GM21717 (cell line): ENCODE data around the gene RNF5.

Source experiments
- ATAC-seq: cut with Tn5 transposase; IDR thresholded peaks from one replicate; pipeline ENCODE4 v1.9.1; 2021; ENCODE audit warnings: mild to moderate bottlenecking, moderate library complexity; ENCODE audit not compliant: unreplicated experiment

Gene RNF5

GRCh38 chr6:32151863-32152768 is 26.1 kb upstream of the RNF5 start, which contains the start of gene PRRT1:
Gene PRRT1 (minus strand): TSS chr6:32151939. CDS start chr6:32151827, 112 bp downstream.
- no peak for ATAC-seq

DNA sequence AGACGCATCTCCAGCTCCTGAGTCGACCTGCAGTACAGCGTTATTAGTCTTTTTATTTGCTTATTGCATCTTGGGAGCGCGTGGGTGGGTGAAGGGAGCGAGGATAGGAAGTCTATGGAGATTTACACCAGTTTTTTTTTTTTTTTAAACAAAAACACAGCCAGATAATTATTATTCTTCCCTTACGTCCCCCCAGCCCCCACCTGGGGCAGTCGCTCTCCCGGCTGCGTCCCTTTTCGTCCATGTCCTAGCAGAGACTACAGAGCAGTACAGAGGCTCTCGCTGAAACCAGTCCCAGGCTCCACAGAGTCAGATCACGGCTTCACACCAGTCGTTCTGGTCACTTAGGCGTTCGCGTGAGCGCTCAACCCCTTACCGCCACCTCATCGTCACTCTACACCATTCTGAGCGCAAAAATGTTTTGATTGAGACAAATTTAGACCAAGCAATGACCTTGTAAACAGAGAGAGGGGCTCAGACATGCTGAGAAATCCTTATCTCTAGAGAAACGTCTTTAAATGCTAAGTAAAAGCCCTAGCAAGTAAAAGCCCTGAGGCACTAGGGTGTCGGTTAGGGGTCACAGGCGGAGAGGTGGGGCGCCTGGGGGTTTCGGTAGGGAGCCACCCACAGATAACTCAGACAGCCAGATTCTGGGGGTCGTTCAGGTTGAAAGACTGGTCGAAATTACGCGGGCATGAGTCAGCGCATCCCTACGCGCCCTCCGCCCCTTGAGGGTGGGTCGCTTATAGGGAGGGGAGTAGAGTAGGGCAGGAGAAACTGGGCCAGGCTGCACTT is 25.2 kb upstream of the RNF5 start:
- ATAC-seq = no peak

GRCh38 chr6:32153564-32154513 is 24.4 kb upstream of the RNF5 start, which contains the start of gene PPT2:
Gene PPT2 (plus strand): TSS chr6:32154141. CDS start chr6:32154595, 454 bp downstream.
- no peak for ATAC-seq

DNA sequence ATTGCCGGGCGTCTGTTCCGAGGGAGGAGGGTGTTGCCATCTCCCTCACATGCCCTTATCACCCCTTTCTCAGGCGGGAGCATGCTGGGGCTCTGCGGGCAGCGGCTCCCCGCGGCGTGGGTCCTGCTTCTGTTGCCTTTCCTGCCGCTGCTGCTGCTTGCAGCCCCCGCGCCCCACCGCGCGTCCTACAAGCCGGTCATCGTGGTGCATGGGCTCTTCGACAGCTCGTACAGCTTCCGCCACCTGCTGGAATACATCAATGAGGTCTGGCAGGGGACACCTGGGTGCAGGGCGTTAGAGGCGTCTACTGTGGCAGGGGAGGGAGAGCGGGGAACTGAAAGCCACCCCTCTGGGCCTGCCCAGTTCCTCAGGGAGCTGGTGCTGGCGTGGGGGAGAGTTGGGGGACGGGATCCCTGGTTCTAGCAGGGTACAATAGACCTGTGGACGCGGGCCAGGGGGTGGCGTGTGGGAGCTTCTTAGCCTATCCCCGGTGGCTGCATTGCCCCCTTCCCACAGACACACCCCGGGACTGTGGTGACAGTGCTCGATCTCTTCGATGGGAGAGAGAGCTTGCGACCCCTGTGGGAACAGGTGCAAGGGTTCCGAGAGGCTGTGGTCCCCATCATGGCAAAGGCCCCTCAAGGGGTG is 23.6 kb upstream of the RNF5 start:
- ATAC-seq = peak; percentile 68

DNA sequence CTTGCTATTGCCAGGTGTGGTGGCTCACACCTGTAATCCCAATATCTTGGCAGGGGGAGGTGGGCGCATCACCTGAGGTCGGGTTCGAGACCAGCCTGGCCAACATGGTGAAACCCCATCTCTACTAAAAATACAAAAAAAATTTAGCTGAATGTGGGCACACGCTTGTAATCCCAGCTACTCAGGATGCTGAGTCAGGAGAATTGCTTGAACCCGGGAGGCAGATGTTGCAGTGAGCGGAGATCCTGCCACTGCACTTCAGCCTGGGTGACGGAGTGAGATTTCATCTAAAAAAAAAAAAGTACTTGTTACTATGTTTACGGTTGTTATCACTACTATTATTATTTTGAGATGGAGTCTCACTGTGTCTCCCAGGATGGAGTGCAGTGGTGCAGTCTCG is 21.3 kb upstream of the RNF5 start:
- no peak for ATAC-seq

- no peak for ATAC-seq
These were observed 20.2 kb upstream of the RNF5 start for GRCh38 chr6:32158052-32158451.

DNA sequence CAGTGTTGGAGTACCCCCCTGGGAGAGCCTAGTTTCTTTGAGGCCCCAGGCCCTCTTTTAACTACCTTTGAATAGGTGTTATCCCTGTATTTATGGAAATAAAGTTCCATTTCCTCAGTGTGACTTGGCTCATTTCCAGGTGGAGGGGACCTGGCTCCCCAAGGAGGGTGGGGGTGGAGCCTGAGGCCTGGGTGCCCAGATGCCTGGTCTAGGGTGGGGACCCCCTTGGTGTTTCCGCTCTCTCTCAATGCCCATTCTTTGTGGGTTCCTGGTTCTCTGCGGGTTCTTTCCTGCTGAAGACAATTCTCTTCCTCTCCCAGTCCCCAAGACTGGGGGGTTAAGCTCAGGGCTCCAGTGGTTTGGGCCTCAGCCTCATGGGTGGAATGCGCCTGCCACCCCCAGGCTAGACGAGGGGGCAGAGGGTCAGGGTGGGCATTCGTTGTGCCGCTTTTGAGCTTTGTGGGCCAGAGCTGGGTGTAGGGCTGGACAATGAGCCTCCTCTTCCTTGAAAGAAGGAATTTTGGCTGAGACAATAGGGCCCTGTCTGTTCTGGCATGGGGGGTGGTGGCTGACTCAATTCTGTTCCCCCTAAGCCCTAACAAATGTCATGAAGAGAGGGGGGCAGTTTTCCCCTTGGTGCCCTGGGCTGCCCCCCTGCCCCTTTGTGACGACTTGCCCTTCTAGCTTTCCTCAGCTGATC is 14.5 kb upstream of the RNF5 start:
- ATAC-seq = no peak

GRCh38 chr6:32164295-32164694 is 13.9 kb upstream of the RNF5 start, which contains the start of gene EGFL8:
Gene EGFL8 (plus strand): TSS chr6:32164595. CDS start chr6:32166166, 1,571 bp downstream.
- ATAC-seq = no peak

GRCh38 chr6:32166411-32167061 is 11.7 kb upstream of the RNF5 start:
- no peak for ATAC-seq

DNA sequence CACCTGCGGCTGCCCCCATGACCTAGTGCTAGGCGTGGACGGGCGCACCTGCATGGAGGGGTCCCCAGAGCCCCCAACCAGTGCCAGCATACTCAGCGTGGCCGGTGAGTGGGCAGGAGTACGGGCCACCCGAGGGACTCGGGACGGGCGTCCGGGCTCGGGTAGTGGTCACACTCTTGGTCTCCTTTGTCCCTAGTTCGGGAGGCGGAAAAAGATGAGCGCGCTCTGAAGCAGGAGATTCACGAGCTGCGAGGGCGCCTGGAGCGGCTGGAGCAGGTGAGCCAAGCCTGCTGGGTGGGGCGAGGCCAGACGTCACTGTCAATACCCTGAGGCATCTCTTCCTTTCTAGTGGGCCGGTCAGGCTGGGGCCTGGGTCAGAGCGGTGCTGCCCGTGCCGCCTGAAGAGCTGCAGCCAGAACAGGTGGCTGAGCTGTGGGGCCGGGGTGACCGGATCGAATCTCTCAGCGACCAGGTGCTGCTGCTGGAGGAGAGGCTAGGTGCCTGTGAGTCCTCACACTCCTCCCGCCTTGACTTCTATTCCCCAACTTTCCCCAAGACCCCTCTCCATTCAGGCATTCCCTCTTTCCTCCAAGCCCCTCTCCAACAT is 10.9 kb upstream of the RNF5 start:
- no peak for ATAC-seq

DNA sequence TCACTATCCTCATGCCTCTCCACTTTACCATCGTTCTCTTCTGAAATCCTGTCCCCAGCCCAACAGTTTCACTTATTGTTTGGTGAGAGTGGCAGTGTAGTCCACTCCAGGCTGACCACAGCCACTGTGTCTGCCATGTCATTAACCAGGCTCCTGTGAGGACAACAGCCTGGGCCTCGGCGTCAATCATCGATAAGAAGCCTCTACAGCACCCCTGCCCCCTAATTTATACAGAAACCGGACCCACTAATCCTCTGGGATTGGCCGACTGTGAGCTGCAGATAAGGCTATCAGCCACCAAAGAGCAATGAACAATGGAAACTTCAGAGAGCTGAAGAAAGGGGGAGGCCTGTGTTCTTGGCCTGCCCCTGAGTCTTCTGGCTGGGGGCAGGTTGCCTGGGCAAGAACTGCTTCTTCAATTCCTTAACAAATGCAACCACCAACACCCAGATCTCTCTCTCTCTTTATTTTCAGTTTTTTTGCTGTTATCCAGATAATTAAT is 10.4 kb upstream of the RNF5 start:
- ATAC-seq = no peak

- ATAC-seq = no peak
These were observed 9.9 kb upstream of the RNF5 start for GRCh38 chr6:32168350-32168749.

- ATAC-seq = no peak
These were observed 9.2 kb upstream of the RNF5 start for GRCh38 chr6:32168807-32169591.

DNA sequence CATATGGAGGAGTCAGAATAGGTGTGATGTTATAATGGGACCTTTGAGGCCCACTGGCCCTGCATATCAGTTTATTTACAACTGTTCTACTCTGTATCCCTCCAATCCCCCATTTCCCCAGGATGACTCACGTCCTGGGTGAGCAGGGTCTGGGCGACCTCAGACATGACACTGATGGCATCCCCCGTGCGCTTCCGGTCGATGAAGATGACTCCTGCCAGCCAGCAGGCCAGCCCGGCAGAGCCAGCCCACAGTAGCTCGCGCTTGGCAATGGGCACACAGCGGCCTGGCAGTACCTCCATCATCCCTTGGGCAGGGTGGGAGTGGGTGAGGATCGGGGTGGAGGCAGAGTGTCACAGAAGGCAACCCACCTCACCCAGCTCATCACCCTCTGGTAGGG is 7.9 kb upstream of the RNF5 start:
- ATAC-seq = no peak

- ATAC-seq = no peak
These were observed 7.0 kb upstream of the RNF5 start for GRCh38 chr6:32171234-32171633.

DNA sequence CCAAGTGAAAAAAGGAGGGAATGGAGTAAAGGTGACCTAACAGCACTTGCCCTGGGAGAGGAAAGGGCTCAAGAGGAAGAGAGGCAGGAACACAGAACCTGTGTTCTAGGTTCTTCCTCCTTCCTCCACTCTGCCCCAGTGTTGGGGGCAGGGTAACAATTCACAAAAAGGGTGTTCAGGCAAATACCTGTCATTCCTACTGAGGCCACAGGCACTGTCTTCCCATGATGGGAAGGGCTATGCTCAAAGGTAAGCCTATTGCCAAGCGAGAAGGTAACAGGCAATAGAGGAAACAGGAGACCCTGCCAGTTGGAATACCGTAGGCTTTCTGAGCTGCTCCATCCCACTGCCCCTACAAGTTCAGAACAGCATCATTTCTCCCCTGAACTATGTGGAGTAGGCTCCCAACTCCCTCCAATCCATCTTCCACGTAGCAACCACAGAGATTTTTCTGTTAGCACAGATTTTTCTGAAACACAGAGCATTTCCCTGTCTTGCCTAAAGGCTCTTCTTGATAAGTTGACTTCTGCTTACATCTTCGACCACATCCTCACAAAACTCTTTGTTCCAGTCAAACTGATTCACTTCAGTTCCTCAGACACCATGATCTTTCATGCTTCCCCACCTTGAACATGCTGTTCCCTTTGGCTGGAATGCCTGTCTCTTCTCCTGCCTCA is 5.0 kb upstream of the RNF5 start:
- no peak for ATAC-seq

- ATAC-seq = no peak
These were observed 3.8 kb upstream of the RNF5 start for GRCh38 chr6:32174416-32174815.
